IMR-90 (cell line): ENCODE results near the gene MARCHF9. TPM values are rescaled to one million over a fixed set of nuclear protein-coding genes. Genes with fewer than 3 reads are reported as not detected.

Experiments
- ATAC-seq: fragments of 200-7000 bp; cut with Tn5 transposase; 2 replicates; pipeline ENCODE4 v1.9.1; 2020; ENCODE audit warnings: low read depth, mild to moderate bottlenecking, moderate library complexity
- BruUV-seq: library from RNA; stranded (reverse); fragments of 400-500 nt; replicated peaks from 2 replicates; lab custom pipeline; 2021; lab: Mats Ljungman, UMichigan
- CTCF ChIA-PET: fragments of 300-600 bp; formaldehyde crosslinking; extraction: SDS; loops from one replicate; lab custom pipeline; 2021; ENCODE audit warnings: antibody characterized with exemption; lab: Yijun Ruan, JAX
- POLR2A ChIA-PET: fragments of 300-600 bp; sonication (Branson Sonifier 250); formaldehyde crosslinking; loops from one replicate; lab custom pipeline; 2022; ENCODE audit warnings: antibody characterized with exemption; ENCODE audit not compliant: unreplicated experiment; lab: Charles Lee
- DNase-seq: peaks from one replicate; pipeline ENCODE4 v3.0.0; 2013
- H2AFZ ChIP-seq: replicated peaks from 2 replicates; pipeline ENCODE3; 2013; ENCODE audit warnings: low read length, mild to moderate bottlenecking; ENCODE audit not compliant: poor library complexity
- H2AK5ac ChIP-seq: 2 replicates; pipeline ENCODE4 v1.6.1; 2013; ENCODE audit warnings: low read depth, low read length, inconsistent platforms
- H2AK9ac ChIP-seq: replicated peaks from 2 replicates; pipeline ENCODE3; 2013; ENCODE audit warnings: mild to moderate bottlenecking, low read depth, low read length, moderate library complexity; ENCODE audit not compliant: poor library complexity
- H2BK120ac ChIP-seq: 2 replicates; pipeline ENCODE4 v1.6.1; 2013; ENCODE audit warnings: low read depth, low read length, inconsistent platforms
- H2BK15ac ChIP-seq: 3 replicates; pipeline ENCODE4 v1.6.1; 2013; ENCODE audit warnings: low read depth, low read length, inconsistent platforms
- H2BK20ac ChIP-seq: 2 replicates; pipeline ENCODE4 v1.6.1; 2013; ENCODE audit warnings: low read depth, mild to moderate bottlenecking, inconsistent platforms, low read length, moderate library complexity
- H2BK5ac ChIP-seq: 2 replicates; pipeline ENCODE4 v1.6.1; 2013; ENCODE audit warnings: mild to moderate bottlenecking, low read depth, low read length, inconsistent platforms; ENCODE audit not compliant: poor library complexity, severe bottlenecking
- H3K14ac ChIP-seq: replicated peaks from 2 replicates; pipeline ENCODE4 v1.6.1; 2013; ENCODE audit warnings: low read depth, low read length, inconsistent platforms
- H3K18ac ChIP-seq: 2 replicates; pipeline ENCODE4 v1.6.1; 2013; ENCODE audit warnings: low read depth, low read length, control low read depth
- H3K23ac ChIP-seq: 2 replicates; pipeline ENCODE4 v1.6.1; 2013; ENCODE audit warnings: low read depth, low read length, inconsistent platforms
- H3K27ac ChIP-seq: 2 replicates; pipeline ENCODE4 v1.5.1; 2013; ENCODE audit warnings: mild to moderate bottlenecking, control low read depth, low read length; ENCODE audit not compliant: insufficient read depth
- H3K27me3 ChIP-seq: 2 replicates; pipeline ENCODE4 v1.6.1; 2013; ENCODE audit warnings: low read length; ENCODE audit not compliant: control insufficient read depth, insufficient read depth
- H3K36me3 ChIP-seq: 2 replicates; pipeline ENCODE4 v1.6.1; 2013; ENCODE audit warnings: low read length, mixed read lengths; ENCODE audit not compliant: control insufficient read depth, insufficient read depth
- H3K4ac ChIP-seq: 2 replicates; pipeline ENCODE4 v1.6.1; 2013; ENCODE audit warnings: low read depth, low read length, inconsistent platforms
- H3K4me1 ChIP-seq: 2 replicates; pipeline ENCODE4 v1.6.1; 2013; ENCODE audit warnings: low read length, mixed read lengths; ENCODE audit not compliant: control insufficient read depth, insufficient read depth
- H3K4me2 ChIP-seq: 2 replicates; pipeline ENCODE4 v1.6.1; 2013; ENCODE audit warnings: low read depth, mild to moderate bottlenecking, control low read depth, low read length, moderate library complexity
- H3K4me3 ChIP-seq: 2 replicates; pipeline ENCODE4 v1.5.1; 2013; ENCODE audit warnings: low read depth, mild to moderate bottlenecking, control low read depth, low read length, moderate library complexity; ENCODE audit not compliant: insufficient read depth
- H3K56ac ChIP-seq: 2 replicates; pipeline ENCODE4 v1.6.1; 2013; ENCODE audit warnings: low read length, inconsistent platforms; ENCODE audit not compliant: insufficient read depth; ENCODE audit errors: extremely low read depth
- H3K79me1 ChIP-seq, 2 experiments: 2 replicates each; pipeline ENCODE4 v1.6.1; 2013; ENCODE audit warnings: low read length in 2 of 2, inconsistent platforms in 1 of 2, low read depth in 1 of 2
- H3K9ac ChIP-seq: 2 replicates; pipeline ENCODE4 v1.6.1; 2013; ENCODE audit warnings: low read depth, low read length, control low read depth
- H3K9me1 ChIP-seq: 2 replicates; pipeline ENCODE4 v1.6.1; 2013; ENCODE audit warnings: low read length, inconsistent platforms; ENCODE audit not compliant: insufficient read depth
- H3K9me3 ChIP-seq: 2 replicates; pipeline ENCODE4 v1.6.1; 2013; ENCODE audit warnings: low read length; ENCODE audit not compliant: control insufficient read depth, insufficient read depth
- H4K20me1 ChIP-seq: 2 replicates; pipeline ENCODE4 v1.6.1; 2013; ENCODE audit warnings: low read length, inconsistent platforms; ENCODE audit not compliant: insufficient read depth
- H4K5ac ChIP-seq: 2 replicates; pipeline ENCODE4 v1.6.1; 2013; ENCODE audit warnings: mild to moderate bottlenecking, low read depth, low read length, control low read depth
- H4K8ac ChIP-seq, 2 experiments: 2 replicates each; pipeline ENCODE4 v1.6.1; 2013; ENCODE audit warnings: low read depth in 2 of 2, low read length in 2 of 2, control low read depth in 1 of 2, inconsistent platforms in 1 of 2
- H4K91ac ChIP-seq: 2 replicates; pipeline ENCODE4 v1.6.1; 2013; ENCODE audit warnings: low read depth, low read length, inconsistent platforms; ENCODE audit not compliant: insufficient read depth
- BHLHE40 ChIP-seq: fragments of 150-350 bp; IDR thresholded peaks from 2 replicates; pipeline ENCODE4 v1.6.1; 2016; ENCODE audit warnings: mild to moderate bottlenecking, low read depth, low read length
- CEBPB ChIP-seq: IDR thresholded peaks from 2 replicates; pipeline ENCODE4 v1.6.1; 2012; ENCODE audit warnings: low read depth, low read length, improper control_type of control experiment
- CHD1 ChIP-seq: IDR thresholded peaks from 2 replicates; pipeline ENCODE4 v1.6.1; 2012; ENCODE audit warnings: low read depth, low read length, improper control_type of control experiment
- CTCF ChIP-seq: conservative IDR thresholded peaks from 2 replicates; pipeline ENCODE4 v1.5.1; 2012; ENCODE audit warnings: mild to moderate bottlenecking, low read depth, low read length, improper control_type of control experiment
- ELK1 ChIP-seq: fragments of 150-350 bp; IDR thresholded peaks from 2 replicates; pipeline ENCODE4 v1.6.1; 2016; ENCODE audit warnings: low read depth, mild to moderate bottlenecking, low read length, moderate library complexity, borderline replicate concordance
- MAFK ChIP-seq: IDR thresholded peaks from 2 replicates; pipeline ENCODE4 v1.6.1; 2012; ENCODE audit warnings: low read depth, low read length, improper control_type of control experiment
- MAZ ChIP-seq: IDR thresholded peaks from 2 replicates; pipeline ENCODE4 v1.6.1; 2012; ENCODE audit warnings: low read depth, mild to moderate bottlenecking, low read length, improper control_type of control experiment, moderate library complexity, borderline replicate concordance
- MXI1 ChIP-seq: IDR thresholded peaks from 2 replicates; pipeline ENCODE4 v1.6.1; 2012; ENCODE audit warnings: low read depth, mild to moderate bottlenecking, low read length, moderate library complexity, borderline replicate concordance
- NFE2L2 ChIP-seq: fragments of 150-350 bp; IDR thresholded peaks from 2 replicates; pipeline ENCODE4 v1.6.1; 2016; ENCODE audit warnings: low read depth, mild to moderate bottlenecking, low read length
- RAD21 ChIP-seq: IDR thresholded peaks from 2 replicates; pipeline ENCODE4 v1.6.1; 2012; ENCODE audit warnings: low read length, improper control_type of control experiment
- RCOR1 ChIP-seq: IDR thresholded peaks from 2 replicates; pipeline ENCODE4 v1.6.1; 2012; ENCODE audit warnings: mild to moderate bottlenecking, low read length, improper control_type of control experiment; ENCODE audit not compliant: insufficient replicate concordance
- RFX5 ChIP-seq: IDR thresholded peaks from 2 replicates; pipeline ENCODE4 v1.8.0; 2012; ENCODE audit warnings: low read depth, mild to moderate bottlenecking, low read length, moderate library complexity
- SMC3 ChIP-seq: fragments of 150-350 bp; IDR thresholded peaks from 2 replicates; pipeline ENCODE4 v1.6.1; 2016; ENCODE audit warnings: low read depth, mild to moderate bottlenecking, antibody characterized with exemption, low read length, moderate library complexity
- USF2 ChIP-seq: fragments of 150-350 bp; IDR thresholded peaks from 2 replicates; pipeline ENCODE4 v1.6.1; 2017; ENCODE audit warnings: mild to moderate bottlenecking, antibody characterized with exemption, low read length, low read depth
- WGBS, 2 experiments: methylation state at CpG; one replicate each; pipeline versions ENCODE4 v1.1.5 to v1.1.7; 2013; ENCODE audit warnings: missing lambda C conversion rate in 2 of 2; ENCODE audit not compliant: insufficient read length in 1 of 2; ENCODE audit errors: extremely low coverage in 2 of 2; 5-methylcytosine and 5-hydroxymethylcytosine counted together
- dilution Hi-C: fragments of 300-500 bp; cut with HindIII; formaldehyde crosslinking; loops from one replicate; pipeline ENCODE4 v1.14.3; 2018; ENCODE audit warnings: low sequenced_read_pairs; ENCODE audit not compliant: unreplicated experiment
- in situ Hi-C: fragments of 300-500 bp; cut with MboI; formaldehyde crosslinking; loops from 3 replicates; pipeline ENCODE4 v1.14.3; 2019; ENCODE audit warnings: low sequenced_read_pairs, inconsistent platforms, mixed read lengths
- intact Hi-C: fragments of 100-400 bp; cut with micrococcal nuclease; formaldehyde crosslinking; loops from 2 replicates; pipeline ENCODE4 v1.10.0; 2022
- polyA plus RNA-seq, 3 experiments: library from polyadenylated mRNA; depleted of rRNA; stranded (reverse); fragments of >200 nt; gene quantifications; 2 replicates each; pipeline ENCODE4 v1.2.3, GENCODE V29; 2012; ENCODE audit warnings: low replicate concordance in 1 of 3
- total RNA-seq: library from RNA; depleted of rRNA; stranded (reverse); fragments of >200 nt; gene quantifications from 2 replicates; pipeline ENCODE4 v1.2.3, GENCODE V29; 2012

MARCHF9 gene
- total and polyA plus RNA-seq, 2 of the 4 experiments (the other 2 are of a cell fraction) = 1.1 to 5.4 TPM

GRCh38 chr12:57735198-57735855, 19.6 kb upstream of the MARCHF9 start:
- no peak; the same call in 1 of the 2 replicates for ATAC-seq
- peak overlapping the region; percentile 75; the same call in 1 of the 2 replicates for H3K23ac ChIP-seq
- no peak overlapping the region for H4K91ac ChIP-seq
- no peak overlapping the region for H3K14ac ChIP-seq
- H2BK120ac ChIP-seq = no peak overlapping the region
- in situ Hi-C loops (loop anchor here (10.0 kb wide), 1 partner anchor 151 kb away; no protein-coding TSS in a partner anchor), dilution Hi-C loops (no loop called here), intact Hi-C loops (loop anchor here (5.0 kb wide), 1 partner anchor 153 kb away; no protein-coding TSS in a partner anchor)
- 0 out of 2 replicates have a peak, but pooled peaks cover 3% of the 10 kb centered on the region for H3K4me1 ChIP-seq
- peaks cover 2% of the 10 kb centered on the region; the same call in 1 of the 2 replicates for H3K9me3 ChIP-seq
- H2AFZ ChIP-seq = peak overlapping the region; percentile 79
- peaks cover 89% of the 10 kb centered on the region for H3K27me3 ChIP-seq
- H4K20me1 ChIP-seq = 0 out of 2 replicates have a peak, but pooled peaks cover 10% of the 10 kb centered on the region
- peak overlapping the region; percentile 67 for H2AK9ac ChIP-seq
- no peak for DNase-seq
- H3K9me1 ChIP-seq = no peaks in the 10 kb centered on the region
- H3K79me1 ChIP-seq = no peaks in the 10 kb centered on the region
- ChIA-PET POLR2A (interaction anchor here (1.2 kb wide), 1 partner anchor 9 kb away, joined by 3 read pairs; no protein-coding TSS in a partner anchor), CTCF (interaction anchor here (1.9 kb wide), 1 partner anchor 10 kb away, joined by 6 read pairs; the partner anchor contains the start of gene TSPAN31)
- H3K27ac ChIP-seq = no peak overlapping the region
- H2AK5ac ChIP-seq = no peak overlapping the region
- no TSS peak for BruUV-seq
- no peak overlapping the region for H4K5ac ChIP-seq
- no peak overlapping the region for H3K4me2 ChIP-seq
- no CpG with 5 or more reads among the region's 8 CpGs for WGBS, 2 experiments
- no peak overlapping the region for H4K8ac ChIP-seq
- no peaks in the 10 kb centered on the region for H3K36me3 ChIP-seq
- H3K4ac ChIP-seq = no peak overlapping the region
- no peak overlapping the region for H2BK5ac ChIP-seq
- H2BK20ac ChIP-seq = no peak overlapping the region
- H3K4me3 ChIP-seq = no peak overlapping the region
- H3K18ac ChIP-seq = no peak overlapping the region
- H3K56ac ChIP-seq = no peak overlapping the region
- H2BK15ac ChIP-seq = no peak overlapping the region
- no peak overlapping the region for H3K9ac ChIP-seq
- TF ChIP-seq CTCF (no peak), USF2 (no peak), NFE2L2 (no peak), MXI1 (no peak), SMC3 (no peak), RFX5 (no peak), CHD1 (no peak), RAD21 (no peak), RCOR1 (no peak), MAFK (no peak), MAZ (no peak), CEBPB (no peak), BHLHE40 (no peak), ELK1 (no peak)
